HG02938 (cell line): Measurements from ENCODE around the gene FGD6.
"Not testable (repeated sequence)": the region's sequence is repeated elsewhere in the genome, so short reads cannot be mapped to it uniquely, and the experiment has no call there.

Experiments
- ATAC-seq: cut with Tn5 transposase; IDR thresholded peaks from one replicate; pipeline ENCODE4 v1.9.1; 2021; ENCODE audit warnings: mild to moderate bottlenecking, moderate library complexity; ENCODE audit not compliant: unreplicated experiment

FGD6 gene

DNA sequence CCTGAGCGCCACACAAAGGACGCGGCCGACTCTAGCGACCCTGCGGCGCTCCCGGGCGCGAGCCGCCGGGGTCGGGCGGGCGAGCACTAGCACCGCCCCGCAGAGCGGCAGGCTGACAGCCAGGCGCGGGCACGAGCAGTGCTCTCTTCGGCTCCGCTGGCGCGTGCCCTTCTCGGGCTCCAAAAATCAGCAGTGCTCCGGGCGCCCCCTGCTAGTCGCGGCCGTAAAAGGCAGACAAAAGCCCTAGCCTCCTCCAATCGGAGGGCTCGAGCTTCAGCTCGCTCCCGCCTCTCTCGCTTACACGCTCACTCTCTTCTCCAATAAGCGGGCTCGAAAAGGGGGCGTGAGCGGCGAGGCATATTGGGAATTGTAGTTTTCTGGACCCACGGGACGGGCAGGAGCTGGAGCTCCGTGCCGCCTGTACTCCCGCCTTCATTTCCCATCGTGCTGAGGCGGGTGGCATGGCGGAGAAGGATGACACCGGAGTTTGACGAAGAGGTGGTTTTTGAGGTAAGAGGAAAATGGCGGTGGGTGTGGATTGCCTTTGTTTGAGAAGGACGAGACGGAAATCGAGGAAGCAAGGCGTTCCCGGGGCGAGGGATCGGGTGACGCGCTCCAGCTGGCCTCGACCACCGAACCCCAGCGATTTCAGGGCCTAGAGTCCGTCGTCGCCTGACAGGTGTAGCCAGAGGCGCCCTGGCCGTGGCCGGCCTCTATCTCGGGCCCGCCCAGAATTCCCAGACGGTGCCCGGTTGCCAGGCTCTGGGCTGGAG, at the start of gene FGD6, which contains the start of gene VEZT:
Gene FGD6 (minus strand): TSS at position 91 of the 773 bp plus-strand sequence. CDS start 227 bp downstream, outside the sequence.
Gene VEZT (plus strand): TSS at position 431 of the 773 bp plus-strand sequence. CDS start 44 bp downstream, at position 475.
- peak; percentile 91 for ATAC-seq

- no peak for ATAC-seq
These were observed 49.0 kb upstream of the FGD6 start for GRCh38 chr12:95266254-95266653.

- ATAC-seq, result no peak
These were observed 48.5 kb upstream of the FGD6 start for GRCh38 chr12:95265765-95266164.

GRCh38 chr12:95262808-95263207, 45.5 kb upstream of the FGD6 start:
- ATAC-seq, result no peak

- ATAC-seq, result no peak
These were observed 43.8 kb upstream of the FGD6 start for GRCh38 chr12:95261109-95261508.

- no peak for ATAC-seq
These were observed 42.1 kb upstream of the FGD6 start for GRCh38 chr12:95259368-95259767.

DNA sequence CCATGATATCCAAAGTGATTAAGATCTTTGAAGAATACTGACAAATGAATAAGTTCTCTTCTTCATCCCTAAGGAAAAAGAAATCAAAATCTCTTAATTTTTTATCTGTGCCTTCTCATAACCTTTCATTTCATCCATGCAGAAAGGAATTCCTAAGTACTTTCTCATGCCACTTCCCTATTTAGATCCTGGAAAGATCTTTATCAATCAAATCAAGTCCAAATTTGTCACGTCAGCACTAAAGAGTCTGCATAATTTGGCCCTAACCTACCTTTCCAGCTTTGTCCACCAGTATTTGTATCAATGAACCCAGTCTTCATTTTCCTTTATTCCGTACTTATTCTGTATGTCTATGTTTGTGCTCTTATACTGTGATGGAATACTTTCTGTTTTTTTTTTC, 41.5 kb upstream of the FGD6 start:
- no peak for ATAC-seq

DNA sequence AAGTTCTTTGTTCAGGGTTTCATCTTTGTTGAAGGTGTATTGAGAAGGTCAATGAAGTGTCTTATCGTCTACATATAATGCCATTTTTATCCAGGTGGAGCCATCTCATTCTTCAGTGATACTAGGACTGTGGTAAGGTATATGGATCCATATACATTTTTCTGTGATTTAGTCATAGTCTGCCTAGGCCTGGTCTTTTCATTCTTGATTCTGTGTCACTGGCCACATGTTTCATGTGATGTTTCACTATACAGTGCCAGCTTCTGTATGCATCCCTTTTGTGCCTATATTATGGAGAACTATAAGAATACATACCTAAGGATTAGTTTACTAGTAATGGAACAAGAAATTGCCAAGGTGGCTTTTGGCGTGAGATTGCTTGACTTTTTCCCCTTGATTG, 40.9 kb upstream of the FGD6 start:
- no peak for ATAC-seq

DNA sequence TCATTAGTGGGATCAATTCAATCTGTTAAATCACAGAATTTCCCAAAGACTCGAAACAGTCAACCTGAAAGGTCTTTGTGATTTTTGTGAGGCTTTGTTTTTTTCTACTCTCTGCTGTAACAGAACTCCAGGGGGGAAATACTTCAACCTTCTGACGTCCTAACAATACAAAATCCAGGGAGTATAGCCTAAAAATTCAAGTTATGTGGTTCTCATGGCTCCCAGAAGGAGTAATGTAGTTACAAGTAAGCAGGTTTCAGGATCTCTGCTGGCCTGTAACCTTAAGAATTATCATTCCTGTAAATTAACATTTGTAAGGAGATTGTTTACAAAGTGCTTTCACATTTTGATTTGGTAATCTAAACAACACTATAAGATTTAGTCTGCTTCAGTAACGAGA, 40.3 kb upstream of the FGD6 start:
- ATAC-seq, result no peak

DNA sequence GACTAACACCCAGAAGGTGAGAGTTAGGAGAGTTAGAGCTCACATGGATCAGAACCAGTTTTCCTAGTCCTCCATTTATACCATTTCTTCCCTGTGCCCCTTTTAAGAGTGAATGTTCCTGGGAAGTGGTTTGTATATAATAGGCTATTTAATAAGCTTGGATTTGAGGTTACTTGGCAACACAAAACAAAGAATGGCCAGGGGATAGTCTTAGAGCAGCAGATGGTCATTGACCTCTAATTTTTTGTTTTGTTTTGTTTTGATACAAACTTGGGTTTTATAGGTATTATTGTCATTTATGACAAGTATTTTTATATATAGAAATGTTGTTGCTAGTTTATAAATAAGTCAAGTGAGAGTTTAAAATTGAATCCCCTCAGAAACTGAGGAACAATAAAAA, 36.1 kb upstream of the FGD6 start:
- no peak for ATAC-seq

DNA sequence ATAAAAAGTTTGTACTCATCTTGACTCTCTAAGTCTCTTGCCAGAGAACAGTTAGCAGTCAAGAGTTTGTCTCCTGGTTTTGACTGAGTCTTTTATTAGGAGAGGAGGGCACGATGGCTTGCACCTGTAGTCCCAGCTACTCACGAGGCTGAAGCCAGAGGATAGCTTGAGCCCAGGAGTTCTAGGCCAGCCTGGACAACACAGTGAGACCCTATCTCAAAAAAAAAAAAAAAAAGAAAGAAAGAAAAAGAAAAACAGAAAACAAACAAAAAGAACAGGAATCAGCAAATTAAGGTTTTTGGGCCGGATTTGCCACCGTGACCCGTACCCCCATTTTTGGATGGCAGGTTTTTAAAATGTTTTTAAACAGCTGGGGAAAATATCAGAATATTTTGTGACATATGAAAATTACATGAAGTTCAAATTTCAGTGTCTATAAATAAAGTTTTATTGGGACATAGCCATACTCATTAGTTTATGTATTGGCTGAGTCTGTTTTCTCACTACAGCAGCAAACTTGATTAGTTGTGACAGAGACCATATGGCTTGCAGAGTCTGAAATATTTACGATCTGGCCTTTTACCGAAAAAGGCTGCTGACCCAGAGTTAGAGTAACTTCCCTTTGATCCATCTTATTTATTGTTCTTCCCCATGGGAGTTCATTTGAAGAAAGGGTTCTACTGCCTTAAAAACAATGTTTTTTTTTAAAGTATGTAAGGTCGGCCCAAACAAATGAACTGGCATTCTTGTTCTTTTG, 31.5 kb upstream of the FGD6 start:
- no peak for ATAC-seq

GRCh38 chr12:95248095-95248494, 30.8 kb upstream of the FGD6 start:
- no peak for ATAC-seq

DNA sequence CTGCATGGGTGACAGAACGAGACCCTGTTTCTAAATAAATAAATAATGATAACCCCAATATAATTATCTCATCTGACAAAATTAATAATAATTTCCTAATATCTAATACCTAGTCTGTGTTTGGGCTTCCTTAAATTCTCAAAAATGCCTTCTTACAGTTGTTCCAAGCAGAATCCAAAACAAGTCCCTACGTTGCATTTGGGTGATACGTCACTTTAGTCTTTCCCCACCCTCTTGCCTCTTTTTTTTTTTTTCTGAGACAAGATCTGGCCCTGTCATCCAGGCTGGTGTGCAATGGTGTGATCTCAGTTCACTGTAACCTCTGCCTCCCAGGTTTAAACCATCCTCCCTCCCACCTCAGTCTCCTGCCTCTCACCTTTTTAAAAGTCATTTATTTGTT, 27.1 kb upstream of the FGD6 start:
- no peak for ATAC-seq

GRCh38 chr12:95243497-95244183, 26.4 kb upstream of the FGD6 start:
- no peak for ATAC-seq

DNA sequence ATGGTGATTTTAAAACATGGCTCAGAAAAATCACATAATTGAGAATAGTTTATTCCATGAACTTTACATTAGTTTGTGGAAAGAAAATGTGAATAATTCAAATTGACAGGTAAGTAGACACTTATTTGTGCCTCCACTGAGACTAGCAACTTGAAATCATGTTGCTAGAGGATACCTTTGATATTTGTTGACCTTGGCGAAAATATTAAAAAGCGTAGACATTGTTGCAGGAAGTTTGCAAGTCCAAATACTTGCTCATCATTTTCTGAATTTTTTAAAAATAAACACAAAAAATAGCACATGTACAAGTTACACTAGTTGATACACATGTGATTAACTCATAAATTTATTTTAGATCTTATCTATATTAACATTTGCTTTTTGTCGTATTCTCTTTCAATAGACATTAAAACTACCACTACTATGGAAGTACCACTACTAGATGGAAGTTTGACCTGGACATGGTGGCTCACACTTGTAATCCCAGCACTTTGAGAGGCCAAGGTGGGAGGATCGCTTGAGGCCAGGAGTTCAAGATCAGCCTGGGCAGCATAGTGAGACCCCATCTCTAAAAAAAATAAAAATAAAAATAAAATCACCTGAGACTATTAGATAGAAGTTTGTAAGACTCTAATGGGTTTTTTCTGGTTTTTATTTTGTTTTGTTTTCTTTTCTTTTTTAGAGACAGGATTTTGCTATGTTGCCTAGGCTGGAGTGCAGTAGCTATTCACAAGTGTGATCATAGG, 24.7 kb upstream of the FGD6 start:
- ATAC-seq, result no peak

GRCh38 chr12:95241138-95241537, 23.9 kb upstream of the FGD6 start:
- not testable (repeated sequence) for ATAC-seq

GRCh38 chr12:95240556-95240955, 23.3 kb upstream of the FGD6 start:
- ATAC-seq, result no peak

DNA sequence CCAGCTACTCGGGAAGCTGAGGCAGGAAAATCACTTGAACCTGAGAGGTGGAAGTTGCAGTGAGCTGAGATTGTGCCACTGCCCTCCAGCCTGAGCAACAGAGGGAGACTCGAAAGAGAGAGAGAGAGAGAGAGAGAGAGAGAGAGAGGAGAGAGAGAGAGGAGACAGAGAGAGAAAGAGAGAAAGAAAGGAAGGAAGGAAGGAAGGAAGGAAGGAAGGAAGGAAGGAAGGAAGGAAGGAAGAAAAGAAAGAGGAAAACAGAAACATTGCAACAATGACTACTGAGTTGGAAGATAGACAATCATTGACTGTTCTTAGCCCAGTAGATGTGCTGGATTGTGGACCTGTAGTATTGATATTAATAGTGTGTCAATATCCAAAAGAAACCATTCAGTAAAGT, 22.6 kb upstream of the FGD6 start:
- not testable (repeated sequence) for ATAC-seq

DNA sequence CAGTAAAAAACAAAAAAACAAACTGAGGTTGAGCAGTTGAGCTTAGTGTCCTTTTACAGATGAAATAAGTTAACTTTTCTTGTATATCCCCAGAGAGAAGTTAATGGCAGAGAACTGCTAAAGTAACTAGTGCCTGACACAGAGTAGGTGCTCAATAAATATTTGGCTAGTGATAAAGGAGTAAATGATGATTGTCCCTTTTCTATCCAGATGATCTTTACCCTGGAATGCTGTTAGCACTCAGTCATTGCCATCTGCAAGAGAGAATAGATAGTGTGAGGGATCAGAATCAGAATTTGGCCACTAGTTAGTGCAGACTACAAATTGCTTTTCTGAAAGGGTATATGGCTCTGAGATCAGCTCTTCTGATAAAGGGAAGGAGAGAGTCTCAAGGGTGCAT, 21.9 kb upstream of the FGD6 start:
- ATAC-seq, result no peak

- no peak for ATAC-seq
These were observed 20.9 kb upstream of the FGD6 start for GRCh38 chr12:95238150-95238549.

DNA sequence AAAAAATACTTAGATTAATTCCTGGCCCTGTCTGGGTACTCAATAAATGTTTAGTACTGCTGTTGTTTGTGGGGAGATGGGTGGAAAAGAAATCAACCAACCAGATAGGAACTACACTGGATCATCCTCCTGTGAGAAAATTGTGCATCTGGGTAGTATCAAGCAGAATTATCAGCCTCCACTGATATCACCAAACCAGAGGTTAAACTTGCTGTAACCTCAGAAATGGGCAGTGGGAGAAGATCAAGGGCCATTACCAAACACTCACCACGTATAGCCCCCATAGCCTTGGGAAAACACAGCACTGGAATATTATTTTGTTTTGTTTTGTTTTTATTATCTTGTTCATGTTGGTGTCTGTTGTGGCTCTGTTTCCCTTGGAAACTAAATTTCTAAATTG, 20.0 kb upstream of the FGD6 start:
- no peak for ATAC-seq
